Measurements from ENCODE around the gene MYOZ2.

MYOZ2 gene

GRCh38 chr4:119205690-119206089, 70.1 kb downstream of the MYOZ2 start:
- in situ Hi-C loops (cut with MboI; ENCODE audit: low pct_unique_long_range_greater_than_20kb, low sequenced_read_pairs, unreplicated experiment) = no loop called here

GRCh38 chr4:119206178-119206577, 70.5 kb downstream of the MYOZ2 start:
- DNase-seq (ENCODE audit: low spot score) = no peak
- no peak for TF ChIP-seq CTCF (IDR thresholded peaks at IDR 0.05; ENCODE audit: extremely low read depth, insufficient read depth, missing control alignments)
- in situ Hi-C loops (cut with MboI; ENCODE audit: low pct_unique_long_range_greater_than_20kb, low sequenced_read_pairs, unreplicated experiment) = no loop called here

More at GRCh38 chr4:119205690-119206089, 70.1 kb downstream of the MYOZ2 start:
- TF ChIP-seq CTCF (IDR thresholded peaks at IDR 0.05; ENCODE audit: extremely low read depth, insufficient read depth, missing control alignments) = no peak
- DNase-seq (ENCODE audit: low spot score) = no peak

- no peak for TF ChIP-seq CTCF (IDR thresholded peaks at IDR 0.05; ENCODE audit: extremely low read depth, insufficient read depth, missing control alignments)
- no peak for DNase-seq (ENCODE audit: low spot score)
- in situ Hi-C loops (cut with MboI; ENCODE audit: low pct_unique_long_range_greater_than_20kb, low sequenced_read_pairs, unreplicated experiment) = no loop called here
These were observed 71.4 kb downstream of the MYOZ2 start for GRCh38 chr4:119207051-119207450.

GRCh38 chr4:119209077-119209476, 73.4 kb downstream of the MYOZ2 start:
- in situ Hi-C loops (cut with MboI; ENCODE audit: low pct_unique_long_range_greater_than_20kb, low sequenced_read_pairs, unreplicated experiment) = no loop called here
- DNase-seq (ENCODE audit: low spot score) = peak; percentile 41
- TF ChIP-seq CTCF (IDR thresholded peaks at IDR 0.05; ENCODE audit: extremely low read depth, insufficient read depth, missing control alignments) = no peak

- no peak for TF ChIP-seq CTCF (IDR thresholded peaks at IDR 0.05; ENCODE audit: extremely low read depth, insufficient read depth, missing control alignments)
- no peak for DNase-seq (ENCODE audit: low spot score)
- in situ Hi-C loops (cut with MboI; ENCODE audit: low pct_unique_long_range_greater_than_20kb, low sequenced_read_pairs, unreplicated experiment) = no loop called here
These were observed 74.0 kb downstream of the MYOZ2 start for GRCh38 chr4:119209586-119209985.

- TF ChIP-seq CTCF (IDR thresholded peaks at IDR 0.05; ENCODE audit: extremely low read depth, insufficient read depth, missing control alignments) = no peak
- DNase-seq (ENCODE audit: low spot score) = no peak
- in situ Hi-C loops (cut with MboI; ENCODE audit: low pct_unique_long_range_greater_than_20kb, low sequenced_read_pairs, unreplicated experiment) = no loop called here
These were observed 75.1 kb downstream of the MYOZ2 start for GRCh38 chr4:119210775-119211174.

- DNase-seq (ENCODE audit: low spot score) = peak; percentile 23
- TF ChIP-seq CTCF (IDR thresholded peaks at IDR 0.05; ENCODE audit: extremely low read depth, insufficient read depth, missing control alignments) = no peak
- in situ Hi-C loops (cut with MboI; ENCODE audit: low pct_unique_long_range_greater_than_20kb, low sequenced_read_pairs, unreplicated experiment) = no loop called here
These were observed 76.2 kb downstream of the MYOZ2 start for GRCh38 chr4:119211867-119212233.
